ENCODE results near the gene PTPRE.

Gene PTPRE

GRCh38 chr10:127907411-127908105 lies 655 bp downstream of the PTPRE start:
- DNase-seq (ENCODE audit: low read depth in 3 of 3, low spot score in 1 of 3), result no peak

GRCh38 chr10:127908106-127908958 lies 1.4 kb downstream of the PTPRE start:
- DNase-seq (ENCODE audit: low read depth in 3 of 3, low spot score in 1 of 3), result no peak

- DNase-seq (ENCODE audit: low read depth in 3 of 3, low spot score in 1 of 3), result no peak
Measured at GRCh38 chr10:127908959-127909267, 2.0 kb downstream of the PTPRE start.

- no peak for DNase-seq (ENCODE audit: low read depth in 3 of 3, low spot score in 1 of 3)
Measured at GRCh38 chr10:127909716-127910463, 3.0 kb downstream of the PTPRE start.

GRCh38 chr10:127910464-127910770 lies 3.5 kb downstream of the PTPRE start:
- no peak for DNase-seq (ENCODE audit: low read depth in 3 of 3, low spot score in 1 of 3)

- DNase-seq (ENCODE audit: low read depth in 3 of 3, low spot score in 1 of 3), result no peak
Measured at GRCh38 chr10:127911218-127911866, 4.4 kb downstream of the PTPRE start.

- no peak for DNase-seq (ENCODE audit: low read depth in 3 of 3, low spot score in 1 of 3)
Measured at GRCh38 chr10:127911867-127912257, 5.0 kb downstream of the PTPRE start.

GRCh38 chr10:127912607-127913367 lies 5.9 kb downstream of the PTPRE start:
- DNase-seq (ENCODE audit: low read depth in 3 of 3, low spot score in 1 of 3), result no peak

GRCh38 chr10:127913368-127913759 lies 6.5 kb downstream of the PTPRE start:
- no peak for DNase-seq (ENCODE audit: low read depth in 3 of 3, low spot score in 1 of 3)

GRCh38 chr10:127915324-127915723 lies 8.4 kb downstream of the PTPRE start:
- DNase-seq (ENCODE audit: low read depth in 3 of 3, low spot score in 1 of 3), result no peak

- DNase-seq (ENCODE audit: low read depth in 3 of 3, low spot score in 1 of 3), result no peak
Measured at GRCh38 chr10:127916826-127917225, 9.9 kb downstream of the PTPRE start.

GRCh38 chr10:127918572-127918971 lies 11.7 kb downstream of the PTPRE start:
- DNase-seq (ENCODE audit: low read depth in 3 of 3, low spot score in 1 of 3), result no peak

- DNase-seq (ENCODE audit: low read depth in 3 of 3, low spot score in 1 of 3), result no peak
Measured at GRCh38 chr10:127919418-127920271, 12.7 kb downstream of the PTPRE start.

GRCh38 chr10:127920306-127921074 lies 13.6 kb downstream of the PTPRE start:
- no peak for DNase-seq (ENCODE audit: low read depth in 3 of 3, low spot score in 1 of 3)

GRCh38 chr10:127921075-127921752 lies 14.3 kb downstream of the PTPRE start:
- DNase-seq (ENCODE audit: low read depth in 3 of 3, low spot score in 1 of 3), result no peak

GRCh38 chr10:127921753-127922145 lies 14.8 kb downstream of the PTPRE start:
- DNase-seq (ENCODE audit: low read depth in 3 of 3, low spot score in 1 of 3), result no peak

GRCh38 chr10:127922206-127922605 lies 15.3 kb downstream of the PTPRE start:
- DNase-seq (ENCODE audit: low read depth in 3 of 3, low spot score in 1 of 3), result no peak

- no peak for DNase-seq (ENCODE audit: low read depth in 3 of 3, low spot score in 1 of 3)
Measured at GRCh38 chr10:127922675-127923366, 15.9 kb downstream of the PTPRE start.
